GM10248 (cell line): ENCODE results near the gene ERMP1.
"Not testable (repeated sequence)": the region's sequence is repeated elsewhere in the genome, so short reads cannot be mapped to it uniquely, and the experiment has no call there.

Experiments
- CTCF ChIA-PET: fragments of 300-600 bp; sonication (Branson Sonifier 250); formaldehyde crosslinking; extraction: SDS; loops from one replicate; lab custom pipeline; 2021; ENCODE audit warnings: antibody characterized with exemption; lab: Yijun Ruan, JAX
- POLR2A ChIA-PET: fragments of 350-650 bp; sonication (Branson Sonifier 250); formaldehyde crosslinking; extraction: SDS; loops from one replicate; lab custom pipeline; 2020; ENCODE audit warnings: antibody characterized with exemption; lab: Yijun Ruan, JAX
- DNase-seq: peaks from one replicate; pipeline ENCODE4 v3.0.0; 2012; ENCODE audit errors: extremely low spot score
- TF ChIP-seq, protein P1 (sequence below): IDR thresholded peaks from 2 replicates; pipeline ENCODE4 v1.5.1; 2012; ENCODE audit warnings: mild to moderate bottlenecking, low read depth; ENCODE audit errors: extremely low read depth, missing control alignments, control extremely low read depth

ERMP1 gene

DNA sequence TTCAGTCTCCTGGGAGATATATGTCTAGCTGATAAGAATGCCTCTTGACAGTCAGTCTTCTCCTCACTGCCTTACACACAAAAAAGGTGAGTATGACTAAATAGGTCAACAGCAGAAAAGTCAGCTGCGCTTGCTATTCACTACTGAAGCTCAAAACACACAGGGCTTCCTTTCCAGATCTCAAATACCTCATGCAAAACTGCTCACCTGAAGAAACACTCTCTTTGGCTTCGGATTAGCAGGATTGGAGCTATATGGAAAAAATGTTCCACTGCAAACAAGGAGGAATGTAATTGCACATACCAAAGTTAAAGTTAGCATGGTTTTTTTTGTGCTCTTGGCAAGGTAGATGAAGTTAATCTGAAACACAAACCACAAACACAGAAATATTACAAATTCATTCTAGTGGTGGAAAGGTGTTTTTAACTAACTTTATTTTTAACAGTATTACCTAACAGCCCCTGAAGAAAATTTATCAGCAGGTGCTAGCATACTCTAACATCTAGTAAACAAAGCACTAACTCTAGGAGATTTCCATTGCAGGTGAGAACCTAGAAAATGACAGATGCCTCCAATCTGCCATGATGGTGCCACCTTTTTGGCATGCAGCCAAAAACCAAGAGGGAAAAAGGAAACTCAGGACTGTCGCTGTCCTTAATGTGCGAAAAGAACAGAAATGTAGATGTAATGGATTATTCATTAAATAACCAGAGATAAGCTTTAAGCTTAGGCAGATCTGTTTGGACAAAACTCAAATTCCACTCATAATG lies 31.8 kb downstream of the ERMP1 start:
- TF ChIP-seq, protein P1, sequence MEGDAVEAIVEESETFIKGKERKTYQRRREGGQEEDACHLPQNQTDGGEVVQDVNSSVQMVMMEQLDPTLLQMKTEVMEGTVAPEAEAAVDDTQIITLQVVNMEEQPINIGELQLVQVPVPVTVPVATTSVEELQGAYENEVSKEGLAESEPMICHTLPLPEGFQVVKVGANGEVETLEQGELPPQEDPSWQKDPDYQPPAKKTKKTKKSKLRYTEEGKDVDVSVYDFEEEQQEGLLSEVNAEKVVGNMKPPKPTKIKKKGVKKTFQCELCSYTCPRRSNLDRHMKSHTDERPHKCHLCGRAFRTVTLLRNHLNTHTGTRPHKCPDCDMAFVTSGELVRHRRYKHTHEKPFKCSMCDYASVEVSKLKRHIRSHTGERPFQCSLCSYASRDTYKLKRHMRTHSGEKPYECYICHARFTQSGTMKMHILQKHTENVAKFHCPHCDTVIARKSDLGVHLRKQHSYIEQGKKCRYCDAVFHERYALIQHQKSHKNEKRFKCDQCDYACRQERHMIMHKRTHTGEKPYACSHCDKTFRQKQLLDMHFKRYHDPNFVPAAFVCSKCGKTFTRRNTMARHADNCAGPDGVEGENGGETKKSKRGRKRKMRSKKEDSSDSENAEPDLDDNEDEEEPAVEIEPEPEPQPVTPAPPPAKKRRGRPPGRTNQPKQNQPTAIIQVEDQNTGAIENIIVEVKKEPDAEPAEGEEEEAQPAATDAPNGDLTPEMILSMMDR = no peak
- DNase-seq = no peak
- POLR2A ChIA-PET = no interaction called here
- CTCF ChIA-PET = no interaction called here

GRCh38 chr9:5800378-5800777 lies 32.5 kb downstream of the ERMP1 start:
- DNase-seq, CTCF ChIA-PET, POLR2A ChIA-PET: not testable (repeated sequence)

- CTCF ChIA-PET = interaction anchor here (0.9 to 1.5 kb wide), 7 partner anchors 25 to 254 kb away, joined by 3 to 4 read pairs (median 3); partner anchors contain the start of gene ERMP1
- no peak for DNase-seq
- TF ChIP-seq, protein P1 = peak; percentile 65
- POLR2A ChIA-PET = no interaction called here
Measured at GRCh38 chr9:5799314-5799713, 33.6 kb downstream of the ERMP1 start.

GRCh38 chr9:5798581-5798980 lies 34.3 kb downstream of the ERMP1 start:
- TF ChIP-seq, protein P1 = no peak
- no peak for DNase-seq
- CTCF ChIA-PET = interaction anchor here (0.9 to 1.5 kb wide), 7 partner anchors 25 to 255 kb away, joined by 3 to 4 read pairs (median 3); partner anchors contain the start of gene ERMP1
- POLR2A ChIA-PET = no interaction called here

- ChIA-PET CTCF (interaction anchor here (1.0 to 1.7 kb wide), 3 partner anchors 11 to 37 kb away, joined by 3 to 4 read pairs (median 4); partner anchors contain the start of gene ERMP1), POLR2A (no interaction called here)
- no peak for DNase-seq
- TF ChIP-seq, protein P1 = no peak
Measured at GRCh38 chr9:5796298-5796697, 36.6 kb downstream of the ERMP1 start.

GRCh38 chr9:5793812-5794211 lies 39.1 kb downstream of the ERMP1 start:
- TF ChIP-seq, protein P1 = no peak
- ChIA-PET CTCF (interaction anchor here (1.5 to 1.6 kb wide), 2 partner anchors 9 to 55 kb away, joined by 3 to 5 read pairs; no protein-coding TSS in a partner anchor), POLR2A (no interaction called here)
- DNase-seq = no peak

DNA sequence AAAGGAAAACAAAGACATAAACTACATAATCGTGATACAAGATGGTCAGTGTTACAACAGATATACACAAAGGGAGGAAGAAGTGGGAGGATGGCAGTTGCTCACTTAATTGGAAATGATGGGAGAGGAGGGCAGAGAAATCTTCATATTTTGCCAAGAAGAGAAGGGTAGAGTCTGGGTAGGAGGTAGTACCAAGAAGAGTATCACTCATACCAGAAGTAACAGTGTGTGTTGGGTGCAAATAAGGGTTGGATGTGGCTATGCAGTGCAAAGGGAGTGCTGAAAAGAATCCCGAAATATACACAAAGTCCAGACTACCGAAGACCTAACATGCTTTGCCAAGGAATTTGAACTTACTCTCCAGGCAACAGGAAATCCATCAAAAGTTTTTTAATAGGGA lies 41.0 kb downstream of the ERMP1 start:
- DNase-seq = no peak
- POLR2A ChIA-PET = no interaction called here
- TF ChIP-seq, protein P1 = no peak
- CTCF ChIA-PET = no interaction called here
